Mesenchymal stem cell (in vitro differentiated cells and primary cell): ENCODE data around the gene TRNT1.

ENCODE experiments used
- DNase-seq: peaks from one replicate; pipeline ENCODE4 v3.0.0-alpha.2; 2013
- H2AFZ ChIP-seq: one replicate; pipeline ENCODE4 v1.6.1; 2013; ENCODE audit warnings: low read depth, mild to moderate bottlenecking, control low read depth, inconsistent platforms, low read length, moderate library complexity
- H2AK5ac ChIP-seq: 2 replicates; pipeline ENCODE4 v1.6.1; 2013; ENCODE audit warnings: low read length, moderate library complexity, mild to moderate bottlenecking, inconsistent platforms; ENCODE audit not compliant: severe bottlenecking
- H2BK120ac ChIP-seq: one replicate; pipeline ENCODE4 v1.6.1; 2013; ENCODE audit warnings: low read depth, mild to moderate bottlenecking, inconsistent platforms, low read length, moderate library complexity
- H2BK12ac ChIP-seq, 2 experiments: one replicate each; pipeline ENCODE4 v1.6.1; 2013; ENCODE audit warnings: inconsistent platforms in 2 of 2, low read length in 2 of 2, mild to moderate bottlenecking in 2 of 2, moderate library complexity in 2 of 2, control low read depth in 1 of 2
- H2BK15ac ChIP-seq: one replicate; pipeline ENCODE4 v1.6.1; 2013; ENCODE audit warnings: mild to moderate bottlenecking, low read depth, inconsistent platforms; ENCODE audit not compliant: poor library complexity, severe bottlenecking
- H2BK5ac ChIP-seq: 2 replicates; pipeline ENCODE4 v1.6.1; 2013; ENCODE audit warnings: low read depth, mild to moderate bottlenecking, low read length, control low read depth, inconsistent platforms; ENCODE audit not compliant: poor library complexity, severe bottlenecking
- H3K14ac ChIP-seq, 2 experiments: one replicate each; pipeline ENCODE4 v1.6.1; 2013; ENCODE audit warnings: inconsistent platforms in 2 of 2, low read length in 2 of 2, control low read depth in 1 of 2, mild to moderate bottlenecking in 1 of 2, moderate library complexity in 1 of 2
- H3K18ac ChIP-seq, 2 experiments: one replicate each; pipeline ENCODE4 v1.6.1; 2013; ENCODE audit warnings: inconsistent platforms in 2 of 2, low read length in 2 of 2, control low read depth in 1 of 2, low read depth in 1 of 2, mild to moderate bottlenecking in 1 of 2
- H3K23ac ChIP-seq, 2 experiments: one replicate each; pipeline ENCODE4 v1.6.1; 2013; ENCODE audit warnings: inconsistent platforms in 2 of 2, low read length in 2 of 2, mild to moderate bottlenecking in 2 of 2, moderate library complexity in 2 of 2, control low read depth in 1 of 2
- H3K27ac ChIP-seq: 2 replicates; pipeline ENCODE4 v1.5.1; 2013; ENCODE audit warnings: mild to moderate bottlenecking, moderate library complexity, low read length, control low read depth, inconsistent platforms; ENCODE audit not compliant: poor library complexity, severe bottlenecking
- H3K27me3 ChIP-seq, 2 experiments: 2 replicates each; pipeline versions ENCODE4 v1.6.1 to v1.7.0; 2013; ENCODE audit warnings: low read length in 2 of 2, mild to moderate bottlenecking in 2 of 2, moderate library complexity in 2 of 2, control low read depth in 1 of 2, inconsistent platforms in 1 of 2; ENCODE audit not compliant: control insufficient read depth in 1 of 2, insufficient read depth in 1 of 2
- H3K36me3 ChIP-seq, 2 experiments: 2 replicates each; pipeline versions ENCODE4 v1.6.1 to v1.7.0; 2013; ENCODE audit warnings: low read length in 2 of 2, control low read depth in 1 of 2, inconsistent platforms in 1 of 2, low read depth in 1 of 2, mild to moderate bottlenecking in 1 of 2; ENCODE audit not compliant: insufficient read depth in 2 of 2, control insufficient read depth in 1 of 2
- H3K4ac ChIP-seq, 2 experiments: one replicate each; pipeline ENCODE4 v1.6.1; 2013; ENCODE audit warnings: inconsistent platforms in 2 of 2, low read length in 2 of 2, mild to moderate bottlenecking in 2 of 2, moderate library complexity in 2 of 2, control low read depth in 1 of 2, low read depth in 1 of 2
- H3K4me1 ChIP-seq: 2 replicates; pipeline ENCODE4 v1.6.1; 2013; ENCODE audit warnings: low read depth, low read length, control low read depth; ENCODE audit not compliant: control insufficient read depth, insufficient read depth
- H3K4me2 ChIP-seq: 2 replicates; pipeline ENCODE4 v1.6.1; 2013; ENCODE audit warnings: low read length, mild to moderate bottlenecking, inconsistent platforms; ENCODE audit not compliant: poor library complexity, severe bottlenecking
- H3K4me3 ChIP-seq, 2 experiments: 2 replicates each; pipeline versions ENCODE4 v1.5.1 to v1.7.0; 2013; ENCODE audit warnings: low read length in 2 of 2, mild to moderate bottlenecking in 2 of 2, control low read depth in 1 of 2, low read depth in 1 of 2; ENCODE audit not compliant: insufficient read depth in 1 of 2
- H3K79me1 ChIP-seq: replicated peaks from 2 replicates; pipeline ENCODE4 v1.6.1; 2013; ENCODE audit warnings: mild to moderate bottlenecking, control low read depth, low read length, inconsistent platforms; ENCODE audit not compliant: poor library complexity, severe bottlenecking
- H3K9ac ChIP-seq: 2 replicates; pipeline ENCODE4 v1.7.0; 2013; ENCODE audit warnings: mild to moderate bottlenecking, low read length, moderate library complexity
- H3K9me3 ChIP-seq: 2 replicates; pipeline ENCODE4 v1.7.0; 2013; ENCODE audit warnings: mild to moderate bottlenecking, low read length; ENCODE audit not compliant: control insufficient read depth
- H4K8ac ChIP-seq: one replicate; pipeline ENCODE4 v1.6.1; 2013; ENCODE audit warnings: inconsistent platforms, mild to moderate bottlenecking, low read length, moderate library complexity
- H4K91ac ChIP-seq: one replicate; pipeline ENCODE4 v1.6.1; 2013; ENCODE audit warnings: mild to moderate bottlenecking, low read length, inconsistent platforms
- WGBS: methylation state at CpG from one replicate; pipeline ENCODE4 v1.1.7; 2013; ENCODE audit warnings: mixed read lengths; 5-methylcytosine and 5-hydroxymethylcytosine counted together

The TRNT1 gene

DNA sequence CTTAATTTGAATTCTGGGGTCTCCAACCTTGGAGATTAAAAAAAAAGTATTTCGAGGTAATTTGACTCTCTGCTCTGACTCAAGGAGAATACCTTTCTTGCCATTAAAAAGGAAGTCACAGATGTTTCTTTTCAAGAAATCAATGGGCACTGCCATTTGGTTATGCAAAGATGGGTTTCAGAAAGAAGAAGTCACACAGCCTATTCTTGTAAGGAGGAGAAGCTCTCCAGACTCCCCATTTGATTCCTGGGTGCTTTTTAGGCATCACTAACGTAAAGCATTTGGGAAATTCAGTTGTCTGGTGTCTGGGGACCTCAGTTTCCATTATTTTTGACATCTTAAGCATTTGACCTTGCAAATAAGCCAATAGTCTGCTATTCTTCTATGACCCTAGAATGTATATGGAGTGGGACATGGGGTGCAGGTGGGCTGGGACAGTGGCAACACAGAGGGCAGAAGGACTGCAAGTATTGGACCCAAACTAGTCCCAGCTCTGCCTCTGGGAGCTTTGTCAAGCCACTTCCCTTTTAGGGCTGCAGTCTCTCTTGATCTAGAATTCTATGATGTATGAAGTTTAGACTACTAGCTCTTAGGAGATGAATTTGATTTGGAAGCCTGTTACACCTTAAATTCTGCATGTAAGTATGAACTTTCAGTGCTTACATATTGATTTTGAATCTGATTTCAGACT, 44.4 kb upstream of the TRNT1 start:
- H3K23ac ChIP-seq: no peak overlapping the region
- no peak overlapping the region for H4K91ac ChIP-seq
- H3K27ac ChIP-seq: no peak overlapping the region
- no peak overlapping the region for H4K8ac ChIP-seq
- 75% methylated on average over 1 of the region's 2 CpGs for WGBS
- no peaks in the 10 kb centered on the region for H3K79me1 ChIP-seq
- no peak overlapping the region for H3K4me3 ChIP-seq
- no peak overlapping the region for H2AFZ ChIP-seq
- H3K14ac ChIP-seq: no peak overlapping the region
- no peaks in the 10 kb centered on the region for H3K27me3 ChIP-seq
- H3K36me3 ChIP-seq: no peaks in the 10 kb centered on the region
- no peak overlapping the region for H2BK12ac ChIP-seq
- no peak for DNase-seq
- no peaks in the 10 kb centered on the region for H3K9me3 ChIP-seq
- no peaks in the 10 kb centered on the region for H3K4me1 ChIP-seq
- H3K18ac ChIP-seq: no peak overlapping the region
- H3K4ac ChIP-seq: no peak overlapping the region
- H2BK15ac ChIP-seq: no peak overlapping the region
- no peak overlapping the region for H2BK120ac ChIP-seq
- H3K9ac ChIP-seq: no peak overlapping the region
- H3K4me2 ChIP-seq: no peak overlapping the region
- H2BK5ac ChIP-seq: no peak overlapping the region
- no peak overlapping the region for H2AK5ac ChIP-seq

DNA sequence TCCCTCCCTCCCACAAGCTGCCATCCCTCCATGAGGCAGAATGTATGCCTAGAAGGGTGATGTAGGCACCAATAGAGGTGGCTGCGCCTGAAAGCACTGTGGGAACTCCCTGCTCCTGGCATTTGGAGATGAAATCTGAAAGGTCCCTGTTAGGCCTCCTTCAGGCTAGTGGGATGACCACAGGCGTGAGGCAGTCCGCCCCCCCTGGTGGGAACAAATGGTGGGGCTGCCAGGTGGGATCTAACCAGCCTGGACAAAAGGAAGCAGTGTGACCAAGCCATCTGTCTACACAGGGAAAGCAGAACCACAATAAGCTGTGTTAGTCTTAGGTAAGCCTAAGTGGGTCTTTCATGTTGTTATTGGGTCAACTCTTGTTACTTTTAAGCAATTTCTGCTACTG, 41.9 kb upstream of the TRNT1 start:
- H2AK5ac ChIP-seq: no peak overlapping the region
- WGBS: 77% methylated on average over 3 of the region's 3 CpGs

DNA sequence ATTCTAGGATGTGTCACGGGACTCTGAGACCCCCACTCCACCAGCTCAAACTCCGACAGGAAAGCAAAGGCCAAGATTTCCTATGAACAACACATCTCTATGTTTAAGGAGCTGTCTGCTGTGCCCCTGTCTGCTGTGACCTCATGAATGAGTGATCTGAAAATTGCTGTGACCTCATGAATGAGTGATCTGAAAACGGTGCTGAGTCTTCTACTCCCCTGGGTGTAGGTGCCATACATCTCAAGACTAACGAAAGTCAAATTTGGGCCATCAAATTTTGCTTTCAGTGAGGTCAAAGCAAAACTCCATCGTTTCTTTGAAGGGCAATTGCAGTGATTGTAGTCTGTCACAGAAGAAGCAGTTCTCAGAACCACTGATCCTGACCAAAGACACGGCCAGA, 41.0 kb upstream of the TRNT1 start:
- Histone ChIP-seq H3K79me1 (no peaks in the 10 kb centered on the region), H4K8ac (no peak overlapping the region), H3K27ac (no peak overlapping the region), H3K4me2 (no peak overlapping the region), H3K18ac (no peak overlapping the region), H2BK15ac (no peak overlapping the region), H2AFZ (no peak overlapping the region), H3K4ac (no peak overlapping the region), H3K36me3 (no peaks in the 10 kb centered on the region), H3K27me3 (no peaks in the 10 kb centered on the region), H3K9ac (no peak overlapping the region), H2BK120ac (no peak overlapping the region), H3K9me3 (no peaks in the 10 kb centered on the region), H3K4me1 (no peaks in the 10 kb centered on the region), H2BK12ac (no peak overlapping the region), H3K4me3 (no peak overlapping the region), H2AK5ac (no peak overlapping the region), H4K91ac (no peak overlapping the region), H2BK5ac (no peak overlapping the region), H3K23ac (no peak overlapping the region), H3K14ac (no peak overlapping the region)
- no peak for DNase-seq
- 76% methylated on average over 6 of the region's 6 CpGs for WGBS

More for the DNA sequence above, 41.9 kb upstream of the TRNT1 start:
- no peak for DNase-seq
- Histone ChIP-seq H3K36me3 (no peaks in the 10 kb centered on the region), H3K14ac (peak overlapping the region in 1 of 2 experiments; percentile 81), H2AFZ (no peak overlapping the region), H3K4ac (no peak overlapping the region), H2BK12ac (no peak overlapping the region), H3K79me1 (no peaks in the 10 kb centered on the region), H3K27me3 (no peaks in the 10 kb centered on the region), H4K8ac (no peak overlapping the region), H3K4me3 (no peak overlapping the region), H3K23ac (no peak overlapping the region), H3K9me3 (no peaks in the 10 kb centered on the region), H4K91ac (no peak overlapping the region), H2BK15ac (no peak overlapping the region), H2BK120ac (no peak overlapping the region), H3K9ac (no peak overlapping the region), H3K27ac (no peak overlapping the region), H3K4me2 (no peak overlapping the region), H3K18ac (no peak overlapping the region), H2BK5ac (no peak overlapping the region), H3K4me1 (no peaks in the 10 kb centered on the region)

DNA sequence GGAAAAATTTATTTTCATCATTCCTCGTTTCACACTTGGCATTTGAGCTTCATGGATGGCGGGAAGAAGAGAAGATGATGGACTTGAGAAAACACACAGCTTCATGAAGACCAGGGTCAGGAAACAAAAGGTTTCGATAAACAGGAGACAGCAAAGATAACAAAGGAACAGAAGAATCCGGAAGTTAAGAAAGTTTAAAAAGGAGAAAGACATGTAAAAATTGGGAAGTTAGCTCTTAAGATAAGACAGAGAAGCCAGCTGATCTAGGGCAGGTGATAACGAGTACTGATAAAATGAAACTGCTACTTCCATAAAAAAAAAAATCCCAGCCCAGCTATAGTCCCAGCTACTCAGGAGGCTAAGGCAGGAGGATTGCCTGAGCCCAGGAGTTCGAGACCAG, 40.5 kb upstream of the TRNT1 start:
- Histone ChIP-seq H2BK12ac (no peak overlapping the region), H3K27me3 (no peaks in the 10 kb centered on the region), H3K4me3 (no peak overlapping the region), H4K91ac (no peak overlapping the region), H3K27ac (no peak overlapping the region), H2BK120ac (no peak overlapping the region), H4K8ac (no peak overlapping the region), H2AFZ (no peak overlapping the region), H3K23ac (no peak overlapping the region), H3K14ac (no peak overlapping the region), H3K9me3 (no peaks in the 10 kb centered on the region), H3K79me1 (no peaks in the 10 kb centered on the region), H3K4me1 (no peaks in the 10 kb centered on the region), H3K36me3 (no peaks in the 10 kb centered on the region), H3K4ac (no peak overlapping the region), H3K4me2 (no peak overlapping the region), H3K9ac (no peak overlapping the region), H2BK5ac (no peak overlapping the region), H2AK5ac (no peak overlapping the region), H3K18ac (no peak overlapping the region), H2BK15ac (no peak overlapping the region)
- DNase-seq: no peak
- 76% methylated on average over 6 of the region's 6 CpGs for whole genome bisulfite sequencing
